SK-N-SH (cell line): ENCODE measurements around the gene MAML3. TPM values are rescaled to one million over a fixed set of nuclear protein-coding genes. Genes with fewer than 3 reads are reported as not detected.

Source experiments
- CTCF ChIA-PET: fragments of 300-600, 350-600 bp; formaldehyde crosslinking; extraction: SDS; loops from one replicate; lab custom pipeline; 2021; lab: Yijun Ruan, JAX
- POLR2A ChIA-PET: fragments of 350-600 bp; sonication (Branson Sonifier 250); formaldehyde crosslinking; extraction: SDS; loops from one replicate; lab custom pipeline; 2020; ENCODE audit warnings: antibody characterized with exemption, inconsistent platforms; lab: Yijun Ruan, JAX
- DNase-seq: peaks from one replicate; pipeline ENCODE4 v3.0.0; 2012
- H2AFZ ChIP-seq: fragments of 200-600 bp; sonication (generic); 2 replicates; pipeline ENCODE4 v1.8.1; 2016; ENCODE audit warnings: antibody characterized with exemption, mild to moderate bottlenecking, low read depth
- H3F3A ChIP-seq: fragments of 200-600 bp; sonication (generic); replicated peaks from 2 replicates; pipeline ENCODE3; 2016; ENCODE audit warnings: antibody characterized with exemption, mild to moderate bottlenecking; ENCODE audit not compliant: insufficient read depth
- H3K27ac ChIP-seq, 2 experiments: fragments of 200-500 bp in 1 of 2; fragments of 200-600 bp in 1 of 2; sonication (Bioruptor generic) in 1 of 2; sonication (generic), shearing (Covaris generic) in 1 of 2; 2 replicates each; pipeline versions ENCODE4 v1.5.1 to v1.6.1; 2014 to 2016; ENCODE audit warnings: low read depth in 2 of 2, inconsistent platforms in 1 of 2, low read length in 1 of 2, mild to moderate bottlenecking in 1 of 2, mixed read lengths in 1 of 2
- H3K27me3 ChIP-seq: fragments of 200-600 bp; sonication (generic), shearing (Covaris generic); 2 replicates; pipeline ENCODE4 v1.6.1; 2016; ENCODE audit warnings: mixed run types; ENCODE audit not compliant: insufficient read depth
- H3K36me3 ChIP-seq, 2 experiments: fragments of 200-500 bp in 1 of 2; fragments of 200-600 bp in 1 of 2; sonication (Bioruptor generic) in 1 of 2; sonication (generic) in 1 of 2; replicated peaks in 1 of 2; 2 replicates each; pipeline versions ENCODE3 to v1.5.1; 2014 to 2016; ENCODE audit warnings: low read length in 1 of 2, mild to moderate bottlenecking in 1 of 2; ENCODE audit not compliant: insufficient read depth in 2 of 2, control insufficient read depth in 1 of 2
- H3K4me1 ChIP-seq, 2 experiments: fragments of 200-500 bp in 1 of 2; fragments of 200-600 bp in 1 of 2; sonication (Bioruptor generic) in 1 of 2; sonication (generic), shearing (Covaris generic) in 1 of 2; 2 replicates each; pipeline versions ENCODE4 v1.5.1 to v1.6.1; 2014 to 2016; ENCODE audit warnings: low read depth in 1 of 2, low read length in 1 of 2, mixed run types in 1 of 2; ENCODE audit not compliant: insufficient read depth in 2 of 2, control insufficient read depth in 1 of 2
- H3K4me2 ChIP-seq: fragments of 200-600 bp; sonication (generic), shearing (Covaris generic); 2 replicates; pipeline ENCODE4 v1.6.1; 2017; ENCODE audit warnings: mixed run types
- H3K4me3 ChIP-seq, 2 experiments: fragments of 200-500 bp in 1 of 2; fragments of 200-600 bp in 1 of 2; sonication (Bioruptor generic) in 1 of 2; sonication (generic), shearing (Covaris generic) in 1 of 2; 2 replicates each; pipeline versions ENCODE4 v1.5.1 to v1.8.1; 2014 to 2016; ENCODE audit warnings: low read depth in 2 of 2, inconsistent platforms in 1 of 2, low read length in 1 of 2, mild to moderate bottlenecking in 1 of 2, mixed read lengths in 1 of 2, moderate library complexity in 1 of 2
- H3K79me2 ChIP-seq: fragments of 200-600 bp; sonication (generic); 2 replicates; pipeline ENCODE4 v1.8.1; 2017; ENCODE audit warnings: mild to moderate bottlenecking; ENCODE audit not compliant: insufficient read depth
- H3K9ac ChIP-seq: fragments of 200-600 bp; sonication (generic); 2 replicates; pipeline ENCODE4 v1.6.1; 2017; ENCODE audit warnings: mixed run types
- H3K9me2 ChIP-seq: fragments of 200-600 bp; sonication (generic); 2 replicates; pipeline ENCODE4 v1.6.1; 2017; ENCODE audit warnings: mixed run types
- H3K9me3 ChIP-seq: fragments of 200-600 bp; sonication (generic); 2 replicates; pipeline ENCODE4 v1.6.1; 2017; ENCODE audit warnings: mixed run types, mild to moderate bottlenecking, moderate library complexity
- H4K20me1 ChIP-seq: fragments of 200-600 bp; sonication (generic); 2 replicates; pipeline ENCODE4 v1.6.1; 2017; ENCODE audit warnings: mild to moderate bottlenecking, mixed run types; ENCODE audit not compliant: insufficient read depth
- CTCF ChIP-seq: fragments of 200-600 bp; sonication (generic); IDR thresholded peaks from 2 replicates; pipeline ENCODE4 v1.6.1; 2017; ENCODE audit warnings: antibody characterized with exemption, mild to moderate bottlenecking, moderate library complexity
- EZH2phosphoT487 ChIP-seq: fragments of 200-600 bp; sonication (generic); IDR thresholded peaks from 2 replicates; pipeline ENCODE4 v1.6.1; 2017; ENCODE audit warnings: low read depth, mixed run types, mild to moderate bottlenecking, antibody characterized with exemption, moderate library complexity, borderline replicate concordance
- FOXJ3 ChIP-seq: sonication (generic); formaldehyde crosslinking; IDR thresholded peaks from 2 replicates; pipeline ENCODE4 v1.5.1; 2020; ENCODE audit warnings: mild to moderate bottlenecking, missing genetic modification reagents
- GABPA ChIP-seq: IDR thresholded peaks from 2 replicates; pipeline ENCODE4 v1.4.0; 2012; ENCODE audit warnings: low read depth, mild to moderate bottlenecking
- IRF3 ChIP-seq: fragments of 150-350 bp; IDR thresholded peaks from 2 replicates; pipeline ENCODE4 v1.6.1; 2016; ENCODE audit warnings: mild to moderate bottlenecking, low read depth, low read length
- MAX ChIP-seq: IDR thresholded peaks from 2 replicates; pipeline ENCODE4 v1.4.0; 2012; ENCODE audit warnings: low read depth
- RAD21 ChIP-seq: IDR thresholded peaks from 2 replicates; pipeline ENCODE4 v1.6.1; 2012; ENCODE audit warnings: mild to moderate bottlenecking, low read length
- RCOR1 ChIP-seq: fragments of 150-350 bp; IDR thresholded peaks from 2 replicates; pipeline ENCODE4 v1.6.1; 2017; ENCODE audit warnings: antibody characterized with exemption, low read length
- REST ChIP-seq: IDR thresholded peaks from 2 replicates; pipeline ENCODE4 v1.6.1; 2012; ENCODE audit warnings: mild to moderate bottlenecking, low read depth, low read length, moderate library complexity
- SIN3A ChIP-seq: IDR thresholded peaks from 2 replicates; pipeline ENCODE4 v1.6.1; 2012; ENCODE audit warnings: low read depth, mild to moderate bottlenecking, low read length, moderate library complexity, borderline replicate concordance
- SMC3 ChIP-seq: IDR thresholded peaks from 2 replicates; pipeline ENCODE4 v1.6.1; 2012; ENCODE audit warnings: low read depth, low read length, improper control_type of control experiment
- TEAD4 ChIP-seq: IDR thresholded peaks from 2 replicates; pipeline ENCODE4 v1.4.0; 2012; ENCODE audit warnings: mild to moderate bottlenecking, borderline replicate concordance; ENCODE audit not compliant: insufficient read depth
- YY1 ChIP-seq: IDR thresholded peaks from 2 replicates; pipeline ENCODE4 v1.4.0; 2012; ENCODE audit warnings: low read depth, mild to moderate bottlenecking
- WGBS: methylation state at CpG from one replicate; pipeline ENCODE4 v1.1.6; 2017; ENCODE audit warnings: low lambda C conversion rate; 5-methylcytosine and 5-hydroxymethylcytosine counted together
- polyA plus RNA-seq, 3 experiments: library from polyadenylated mRNA; depleted of rRNA; stranded (reverse); fragments of >200 nt; gene quantifications; 2 replicates each; pipeline ENCODE4 v1.2.3, GENCODE V29; 2012

Gene MAML3
- polyA plus RNA-seq, 1 of the 3 experiments (the other 2 are of a cell fraction), result 5.3 TPM

GRCh38 chr4:139728146-139728545 is 425.8 kb downstream of the MAML3 start:
- 92% methylated on average over 4 of the region's 4 CpGs for WGBS
- CTCF ChIA-PET, result interaction anchor here (1.6 kb wide), 1 partner anchor 71 kb away, joined by 8 read pairs; no protein-coding TSS in a partner anchor
- Histone ChIP-seq H3K79me2 (no peaks in the 10 kb centered on the region), H3K9me2 (no peaks in the 10 kb centered on the region), H2AFZ (no peak overlapping the region), H3K36me3 (peaks cover 7 to 28% of the 10 kb centered on the region in 2 experiments), H3K4me1 (peaks cover 0 to 9% of the 10 kb centered on the region in 2 experiments; a peak in 2 of 4 replicates), H3K27ac (no peak overlapping the region), H3F3A (no peaks in the 10 kb centered on the region), H3K9ac (no peak overlapping the region), H3K27me3 (no peaks in the 10 kb centered on the region), H3K9me3 (no peaks in the 10 kb centered on the region), H3K4me2 (no peak overlapping the region), H4K20me1 (no peaks in the 10 kb centered on the region), H3K4me3 (no peak overlapping the region)
- no peak for DNase-seq
- POLR2A ChIA-PET, result no interaction called here
- TF ChIP-seq YY1 (no peak), IRF3 (no peak), SMC3 (no peak), CTCF (no peak), FOXJ3 (no peak), RCOR1 (no peak), MAX (no peak)

- Histone ChIP-seq H3K79me2 (no peaks in the 10 kb centered on the region), H3K4me3 (no peak overlapping the region), H3K9me3 (no peaks in the 10 kb centered on the region), H3K36me3 (peaks cover 7 to 24% of the 10 kb centered on the region in 2 experiments), H3K27me3 (no peaks in the 10 kb centered on the region), H3K4me1 (peaks cover 0 to 9% of the 10 kb centered on the region in 2 experiments; a peak in 2 of 4 replicates), H3K4me2 (no peak overlapping the region), H3F3A (no peaks in the 10 kb centered on the region), H3K9ac (no peak overlapping the region), H3K27ac (no peak overlapping the region; a peak in 1 of 4 replicates)
- ChIA-PET CTCF (no interaction called here), POLR2A (no interaction called here)
- DNase-seq, result no peak
- TF ChIP-seq SIN3A (no peak), FOXJ3 (no peak), SMC3 (no peak), YY1 (no peak), REST (no peak), CTCF (no peak), TEAD4 (no peak), GABPA (no peak), RAD21 (no peak), EZH2phosphoT487 (no peak)
- TF ChIP-seq, all 33 proteins: peak for 0
- Histone ChIP-seq H4K20me1 (no peaks in the 10 kb centered on the region), H3K9me2 (no peaks in the 10 kb centered on the region), H2AFZ (no peak overlapping the region)
- WGBS, result 96% methylated on average over 3 of the region's 3 CpGs
Measured at GRCh38 chr4:139726615-139727014, 427.4 kb downstream of the MAML3 start.
